Hindlimb muscle (tissue), 1 donor: ENCODE data around the gene FMO2. TPM values are rescaled to one million over a fixed set of nuclear protein-coding genes. Genes with fewer than 3 reads are reported as not detected.

Source experiments
- DNase-seq: peaks from one replicate; pipeline ENCODE4 v3.0.0-alpha.2; 2013
- polyA plus RNA-seq: library from polyadenylated mRNA; unstranded; fragments of 120-200 nt; gene quantifications from one replicate; pipeline ENCODE4 v1.2.1, GENCODE V29; 2013; ENCODE audit not compliant: insufficient read length

Gene FMO2
- polyA plus RNA-seq, 1 donor: 1.1 TPM

GRCh38 chr1:171174560-171175294 is 10.4 kb upstream of the FMO2 start:
- no peak for DNase-seq

GRCh38 chr1:171177261-171177660 is 7.8 kb upstream of the FMO2 start:
- DNase-seq: no peak

- no peak for DNase-seq
These were observed 5.5 kb upstream of the FMO2 start for GRCh38 chr1:171179318-171180227.

GRCh38 chr1:171180670-171181069 is 4.4 kb upstream of the FMO2 start:
- DNase-seq: no peak

GRCh38 chr1:171188388-171189266 is 3.5 kb downstream of the FMO2 start:
- no peak for DNase-seq

GRCh38 chr1:171191992-171192391 is 6.9 kb downstream of the FMO2 start:
- no peak for DNase-seq

- DNase-seq: no peak
These were observed 10.7 kb downstream of the FMO2 start for GRCh38 chr1:171195767-171196166.

- DNase-seq: no peak
These were observed 11.3 kb downstream of the FMO2 start for GRCh38 chr1:171196351-171196750.

- no peak for DNase-seq
These were observed 13.0 kb downstream of the FMO2 start for GRCh38 chr1:171198081-171198480.

- DNase-seq: no peak
These were observed 19.2 kb downstream of the FMO2 start for GRCh38 chr1:171204296-171204695.

- DNase-seq: no peak
These were observed 21.3 kb downstream of the FMO2 start for GRCh38 chr1:171206204-171206977.

- DNase-seq: no peak
These were observed 21.9 kb downstream of the FMO2 start for GRCh38 chr1:171206978-171207355.

- DNase-seq: no peak
These were observed 22.3 kb downstream of the FMO2 start for GRCh38 chr1:171207377-171207776.

GRCh38 chr1:171210355-171210754 is 25.3 kb downstream of the FMO2 start:
- DNase-seq: peak; percentile 57

- DNase-seq: no peak
These were observed 27.7 kb downstream of the FMO2 start for GRCh38 chr1:171212607-171213351.

- DNase-seq: no peak
These were observed 28.7 kb downstream of the FMO2 start for GRCh38 chr1:171213559-171214454.

GRCh38 chr1:171217658-171218443 is 32.8 kb downstream of the FMO2 start:
- DNase-seq: no peak

- no peak for DNase-seq
These were observed 33.6 kb downstream of the FMO2 start for GRCh38 chr1:171218661-171219060.

- DNase-seq: no peak
These were observed 34.4 kb downstream of the FMO2 start for GRCh38 chr1:171219346-171220080.
